ENCODE measurements around the gene USP3. TPM values are rescaled to one million over a fixed set of nuclear protein-coding genes. Genes with fewer than 3 reads are reported as not detected.

Gene USP3
- polyA plus RNA-seq, 1 donor from 2014 or later, result 42.7 TPM

DNA sequence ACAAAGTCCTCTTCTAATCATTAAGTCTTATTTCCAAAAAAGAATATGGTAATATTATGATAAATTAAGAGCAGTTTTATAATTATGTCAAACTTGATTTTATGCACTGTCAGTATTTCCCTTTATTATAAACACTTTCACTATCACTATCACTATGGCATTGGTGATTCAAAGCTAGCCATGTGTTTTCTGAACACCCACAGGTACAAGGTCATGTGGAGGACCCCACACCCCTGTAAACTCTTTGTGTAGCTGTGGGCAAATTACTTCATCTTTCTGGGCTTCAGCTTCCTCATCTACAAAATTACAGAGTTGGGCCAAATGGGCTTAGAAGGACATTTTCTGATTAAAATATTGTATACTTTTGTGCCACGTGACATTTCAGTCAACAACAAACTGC lies 134.4 kb downstream of the USP3 start:
- no peak overlapping the region for H3K4me3 Mint-ChIP-seq
- peaks cover 2% of the 10 kb centered on the region for H3K36me3 Mint-ChIP-seq
- H3K27ac Mint-ChIP-seq, result no peak overlapping the region
- H3K9me3 Mint-ChIP-seq, result no peaks in the 10 kb centered on the region
- no peaks in the 10 kb centered on the region for H3K27me3 Mint-ChIP-seq
- H3K4me1 Mint-ChIP-seq, result no peaks in the 10 kb centered on the region

DNA sequence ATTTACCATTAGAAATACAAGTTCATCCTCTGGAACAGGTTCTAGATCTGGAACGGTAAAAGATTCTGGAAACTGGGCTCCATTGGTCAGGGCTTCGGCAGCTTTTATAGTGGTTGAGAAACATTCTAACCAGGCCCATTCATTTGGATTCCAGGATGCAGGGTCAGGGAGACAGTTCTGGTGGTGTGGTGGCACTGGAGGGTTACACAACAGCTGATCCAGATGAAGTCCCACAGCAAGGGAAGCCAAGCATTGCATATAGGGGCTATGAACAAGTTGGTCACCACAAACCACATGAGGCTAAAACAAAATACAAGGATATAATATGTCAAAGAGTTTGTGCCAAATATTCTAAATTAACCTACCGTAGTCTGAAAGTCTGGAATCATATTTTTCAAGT lies 135.8 kb downstream of the USP3 start:
- Mint-ChIP-seq H3K9me3 (no peaks in the 10 kb centered on the region), H3K27ac (no peak overlapping the region), H3K4me3 (no peak overlapping the region), H3K4me1 (no peaks in the 10 kb centered on the region), H3K27me3 (no peaks in the 10 kb centered on the region), H3K36me3 (peaks cover 2% of the 10 kb centered on the region)

Other genes with a start within 250 kb of the USP3 start
- gene APH1B, start 227.0 kb upstream of the USP3 start, polyA plus RNA-seq, result 18.5 TPM
- gene CA12, start 122.7 kb upstream of the USP3 start, polyA plus RNA-seq, result not detected
- 0.73 TPM for gene FBXL22, start 92.8 kb downstream of the USP3 start, polyA plus RNA-seq

Data from IgD-negative memory B cell (primary cell).